HepG2 (cell line): ENCODE results near the gene CBFA2T2. TPM values are rescaled to one million over a fixed set of nuclear protein-coding genes. Genes with fewer than 3 reads are reported as not detected.

Source experiments
- ETV5 ChIP-seq: IDR thresholded peaks from 2 replicates; pipeline ENCODE4 v1.6.1; 2018; ENCODE audit warnings: missing biosample characterization, missing genetic modification reagents, inconsistent platforms, borderline replicate concordance
- GLI4 ChIP-seq: sonication (generic); formaldehyde crosslinking; IDR thresholded peaks from 2 replicates; pipeline ENCODE4 v1.5.1; 2020; ENCODE audit warnings: missing genetic modification reagents, mild to moderate bottlenecking, moderate library complexity, borderline replicate concordance
- KDM4B ChIP-seq: sonication (generic); formaldehyde crosslinking; IDR thresholded peaks from 2 replicates; pipeline ENCODE4 v1.4.0; 2020; ENCODE audit warnings: missing genetic modification reagents
- KLF9 ChIP-seq: IDR thresholded peaks from 2 replicates; pipeline ENCODE4 v1.6.1; 2016; ENCODE audit warnings: low read depth
- RBM22 ChIP-seq: fragments of 200-400 bp; formaldehyde crosslinking; optimal IDR thresholded peaks from 2 replicates; pipeline ENCODE3; 2017; ENCODE audit warnings: mild to moderate bottlenecking, low read length, moderate library complexity
- SALL2 ChIP-seq: sonication (generic); formaldehyde crosslinking; IDR thresholded peaks from 2 replicates; pipeline ENCODE4 v1.8.1; 2023; ENCODE audit warnings: mild to moderate bottlenecking, missing genetic modification reagents, inconsistent platforms
- ZMYM2 ChIP-seq: sonication (generic); formaldehyde crosslinking; IDR thresholded peaks from 2 replicates; pipeline ENCODE4 v1.8.0; 2022; ENCODE audit warnings: mild to moderate bottlenecking, missing genetic modification reagents
- ZNF564 ChIP-seq: sonication (generic); formaldehyde crosslinking; IDR thresholded peaks from 2 replicates; pipeline ENCODE4 v1.8.1; 2023; ENCODE audit warnings: mild to moderate bottlenecking, missing genetic modification reagents
- ZNF605 ChIP-seq: sonication (generic); formaldehyde crosslinking; IDR thresholded peaks from 2 replicates; pipeline ENCODE4 v1.8.0; 2022; ENCODE audit warnings: mild to moderate bottlenecking, missing genetic modification reagents
- polyA plus RNA-seq, 8 experiments: library from polyadenylated mRNA; depleted of rRNA in 3 of 8; stranded (reverse) in 7 of 8; unstranded in 1 of 8; fragments of >200 nt; fragmentation: Illumina TruSeq in 4 of 8; extraction: Trizol in 4 of 8; gene quantifications; 2 replicates each; pipeline versions ENCODE4 v1.2.1 to v1.2.3, GENCODE V29; 2011 to 2016; ENCODE audit warnings: low read depth in 4 of 8, missing spikeins in 1 of 8, mixed read lengths in 1 of 8; ENCODE audit not compliant: insufficient read depth in 1 of 8
- total RNA-seq, 5 experiments: library from RNA; depleted of rRNA; stranded (reverse); fragments of >200 nt; fragmentation: Illumina TruSeq; extraction: Trizol; gene quantifications; 2 replicates each; pipeline ENCODE4 v1.2.3, GENCODE V29; 2016; ENCODE audit warnings: low read depth in 1 of 5
- TF ChIP-seq, protein P1 (sequence below): sonication (generic); formaldehyde crosslinking; IDR thresholded peaks from 2 replicates; pipeline ENCODE4 v1.4.0; 2020; ENCODE audit warnings: mild to moderate bottlenecking, missing genetic modification reagents, borderline replicate concordance
- TF ChIP-seq, protein P2 (sequence below): sonication (generic); formaldehyde crosslinking; IDR thresholded peaks from 2 replicates; pipeline ENCODE4 v1.5.1; 2020; ENCODE audit warnings: mild to moderate bottlenecking, moderate library complexity, missing genetic modification reagents
- TF ChIP-seq, protein P3 (sequence below): IDR thresholded peaks from 2 replicates; pipeline ENCODE4 v1.6.1; 2016; ENCODE audit warnings: low read depth
- TF ChIP-seq, protein P4 (sequence below): sonication (generic); formaldehyde crosslinking; conservative IDR thresholded peaks from 2 replicates; pipeline ENCODE4 v1.4.0; 2020; ENCODE audit warnings: missing genetic modification reagents
- TF ChIP-seq, protein P5 (sequence below): sonication (generic); formaldehyde crosslinking; IDR thresholded peaks from 2 replicates; pipeline ENCODE4 v1.5.0; 2020; ENCODE audit warnings: missing genetic modification reagents, mild to moderate bottlenecking, borderline replicate concordance
- TF ChIP-seq, protein P6 (sequence below): IDR thresholded peaks from 2 replicates; pipeline ENCODE4 v1.6.1; 2012; ENCODE audit warnings: low read length, improper control_type of control experiment

Gene CBFA2T2
- total and polyA plus RNA-seq, 2 of the 13 experiments (the other 11 are each of a cell fraction or from before 2014, with no cell fraction given) = 6.3 to 21.2 TPM

DNA sequence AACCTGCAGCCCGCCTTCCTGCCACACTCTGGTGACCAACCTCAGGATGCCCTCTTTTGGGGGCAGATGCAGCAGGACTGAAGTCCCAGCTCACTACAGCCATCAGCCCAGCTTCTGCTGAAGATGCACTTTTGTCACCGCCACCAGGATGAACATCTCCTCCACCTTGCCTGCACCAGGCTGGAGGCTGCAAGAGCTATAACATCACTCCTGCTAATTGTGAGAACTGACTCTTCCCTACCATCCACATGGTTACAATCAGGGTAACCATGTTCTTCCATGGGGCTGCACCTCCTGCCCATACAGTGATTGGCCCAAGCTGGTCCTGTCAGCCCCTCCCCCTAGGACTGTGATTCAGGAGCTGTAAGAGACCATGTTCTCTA, 174.9 kb downstream of the CBFA2T2 start (continued):
- 0 out of 2 replicates have a peak, but pooled peaks have one; percentile 1 for TF ChIP-seq ETV5 (CRISPR knock-in tag)
- TF ChIP-seq ZNF564 (CRISPR knock-in tag) = no peak
- TF ChIP-seq SALL2 = no peak
- TF ChIP-seq GLI4 = no peak
- TF ChIP-seq, protein P1, sequence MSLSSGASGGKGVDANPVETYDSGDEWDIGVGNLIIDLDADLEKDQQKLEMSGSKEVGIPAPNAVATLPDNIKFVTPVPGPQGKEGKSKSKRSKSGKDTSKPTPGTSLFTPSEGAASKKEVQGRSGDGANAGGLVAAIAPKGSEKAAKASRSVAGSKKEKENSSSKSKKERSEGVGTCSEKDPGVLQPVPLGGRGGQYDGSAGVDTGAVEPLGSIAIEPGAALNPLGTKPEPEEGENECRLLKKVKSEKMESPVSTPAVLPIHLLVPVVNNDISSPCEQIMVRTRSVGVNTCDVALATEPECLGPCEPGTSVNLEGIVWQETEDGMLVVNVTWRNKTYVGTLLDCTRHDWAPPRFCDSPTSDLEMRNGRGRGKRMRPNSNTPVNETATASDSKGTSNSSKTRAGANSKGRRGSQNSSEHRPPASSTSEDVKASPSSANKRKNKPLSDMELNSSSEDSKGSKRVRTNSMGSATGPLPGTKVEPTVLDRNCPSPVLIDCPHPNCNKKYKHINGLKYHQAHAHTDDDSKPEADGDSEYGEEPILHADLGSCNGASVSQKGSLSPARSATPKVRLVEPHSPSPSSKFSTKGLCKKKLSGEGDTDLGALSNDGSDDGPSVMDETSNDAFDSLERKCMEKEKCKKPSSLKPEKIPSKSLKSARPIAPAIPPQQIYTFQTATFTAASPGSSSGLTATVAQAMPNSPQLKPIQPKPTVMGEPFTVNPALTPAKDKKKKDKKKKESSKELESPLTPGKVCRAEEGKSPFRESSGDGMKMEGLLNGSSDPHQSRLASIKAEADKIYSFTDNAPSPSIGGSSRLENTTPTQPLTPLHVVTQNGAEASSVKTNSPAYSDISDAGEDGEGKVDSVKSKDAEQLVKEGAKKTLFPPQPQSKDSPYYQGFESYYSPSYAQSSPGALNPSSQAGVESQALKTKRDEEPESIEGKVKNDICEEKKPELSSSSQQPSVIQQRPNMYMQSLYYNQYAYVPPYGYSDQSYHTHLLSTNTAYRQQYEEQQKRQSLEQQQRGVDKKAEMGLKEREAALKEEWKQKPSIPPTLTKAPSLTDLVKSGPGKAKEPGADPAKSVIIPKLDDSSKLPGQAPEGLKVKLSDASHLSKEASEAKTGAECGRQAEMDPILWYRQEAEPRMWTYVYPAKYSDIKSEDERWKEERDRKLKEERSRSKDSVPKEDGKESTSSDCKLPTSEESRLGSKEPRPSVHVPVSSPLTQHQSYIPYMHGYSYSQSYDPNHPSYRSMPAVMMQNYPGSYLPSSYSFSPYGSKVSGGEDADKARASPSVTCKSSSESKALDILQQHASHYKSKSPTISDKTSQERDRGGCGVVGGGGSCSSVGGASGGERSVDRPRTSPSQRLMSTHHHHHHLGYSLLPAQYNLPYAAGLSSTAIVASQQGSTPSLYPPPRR (CRISPR knock-in tag) = no peak
- no peak for TF ChIP-seq KDM4B
- TF ChIP-seq ZMYM2 (CRISPR knock-in tag) = no peak
- TF ChIP-seq, protein P2, sequence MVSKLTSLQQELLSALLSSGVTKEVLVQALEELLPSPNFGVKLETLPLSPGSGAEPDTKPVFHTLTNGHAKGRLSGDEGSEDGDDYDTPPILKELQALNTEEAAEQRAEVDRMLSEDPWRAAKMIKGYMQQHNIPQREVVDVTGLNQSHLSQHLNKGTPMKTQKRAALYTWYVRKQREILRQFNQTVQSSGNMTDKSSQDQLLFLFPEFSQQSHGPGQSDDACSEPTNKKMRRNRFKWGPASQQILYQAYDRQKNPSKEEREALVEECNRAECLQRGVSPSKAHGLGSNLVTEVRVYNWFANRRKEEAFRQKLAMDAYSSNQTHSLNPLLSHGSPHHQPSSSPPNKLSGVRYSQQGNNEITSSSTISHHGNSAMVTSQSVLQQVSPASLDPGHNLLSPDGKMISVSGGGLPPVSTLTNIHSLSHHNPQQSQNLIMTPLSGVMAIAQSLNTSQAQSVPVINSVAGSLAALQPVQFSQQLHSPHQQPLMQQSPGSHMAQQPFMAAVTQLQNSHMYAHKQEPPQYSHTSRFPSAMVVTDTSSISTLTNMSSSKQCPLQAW (CRISPR knock-in tag) = no peak
- no peak for TF ChIP-seq KLF9
- TF ChIP-seq, protein P3, sequence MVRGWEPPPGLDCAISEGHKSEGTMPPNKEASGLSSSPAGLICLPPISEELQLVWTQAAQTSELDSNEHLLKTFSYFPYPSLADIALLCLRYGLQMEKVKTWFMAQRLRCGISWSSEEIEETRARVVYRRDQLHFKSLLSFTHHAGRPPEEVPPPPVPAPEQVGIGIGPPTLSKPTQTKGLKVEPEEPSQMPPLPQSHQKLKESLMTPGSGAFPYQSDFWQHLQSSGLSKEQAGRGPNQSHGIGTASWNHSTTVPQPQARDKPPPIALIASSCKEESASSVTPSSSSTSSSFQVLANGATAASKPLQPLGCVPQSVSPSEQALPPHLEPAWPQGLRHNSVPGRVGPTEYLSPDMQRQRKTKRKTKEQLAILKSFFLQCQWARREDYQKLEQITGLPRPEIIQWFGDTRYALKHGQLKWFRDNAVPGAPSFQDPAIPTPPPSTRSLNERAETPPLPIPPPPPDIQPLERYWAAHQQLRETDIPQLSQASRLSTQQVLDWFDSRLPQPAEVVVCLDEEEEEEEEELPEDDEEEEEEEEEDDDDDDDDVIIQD = no peak
- TF ChIP-seq, protein P4, sequence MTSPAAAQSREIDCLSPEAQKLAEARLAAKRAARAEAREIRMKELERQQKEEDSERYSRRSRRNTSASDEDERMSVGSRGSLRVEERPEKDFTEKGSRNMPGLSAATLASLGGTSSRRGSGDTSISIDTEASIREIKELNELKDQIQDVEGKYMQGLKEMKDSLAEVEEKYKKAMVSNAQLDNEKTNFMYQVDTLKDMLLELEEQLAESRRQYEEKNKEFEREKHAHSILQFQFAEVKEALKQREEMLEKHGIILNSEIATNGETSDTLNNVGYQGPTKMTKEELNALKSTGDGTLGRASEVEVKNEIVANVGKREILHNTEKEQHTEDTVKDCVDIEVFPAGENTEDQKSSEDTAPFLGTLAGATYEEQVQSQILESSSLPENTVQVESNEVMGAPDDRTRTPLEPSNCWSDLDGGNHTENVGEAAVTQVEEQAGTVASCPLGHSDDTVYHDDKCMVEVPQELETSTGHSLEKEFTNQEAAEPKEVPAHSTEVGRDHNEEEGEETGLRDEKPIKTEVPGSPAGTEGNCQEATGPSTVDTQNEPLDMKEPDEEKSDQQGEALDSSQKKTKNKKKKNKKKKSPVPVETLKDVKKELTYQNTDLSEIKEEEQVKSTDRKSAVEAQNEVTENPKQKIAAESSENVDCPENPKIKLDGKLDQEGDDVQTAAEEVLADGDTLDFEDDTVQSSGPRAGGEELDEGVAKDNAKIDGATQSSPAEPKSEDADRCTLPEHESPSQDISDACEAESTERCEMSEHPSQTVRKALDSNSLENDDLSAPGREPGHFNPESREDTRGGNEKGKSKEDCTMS (CRISPR knock-in tag) = no peak
- TF ChIP-seq, protein P5, sequence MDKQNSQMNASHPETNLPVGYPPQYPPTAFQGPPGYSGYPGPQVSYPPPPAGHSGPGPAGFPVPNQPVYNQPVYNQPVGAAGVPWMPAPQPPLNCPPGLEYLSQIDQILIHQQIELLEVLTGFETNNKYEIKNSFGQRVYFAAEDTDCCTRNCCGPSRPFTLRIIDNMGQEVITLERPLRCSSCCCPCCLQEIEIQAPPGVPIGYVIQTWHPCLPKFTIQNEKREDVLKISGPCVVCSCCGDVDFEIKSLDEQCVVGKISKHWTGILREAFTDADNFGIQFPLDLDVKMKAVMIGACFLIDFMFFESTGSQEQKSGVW (CRISPR knock-in tag) = no peak
- no peak for TF ChIP-seq ZNF605 (CRISPR knock-in tag)
- no peak for TF ChIP-seq RBM22
- TF ChIP-seq, protein P6, sequence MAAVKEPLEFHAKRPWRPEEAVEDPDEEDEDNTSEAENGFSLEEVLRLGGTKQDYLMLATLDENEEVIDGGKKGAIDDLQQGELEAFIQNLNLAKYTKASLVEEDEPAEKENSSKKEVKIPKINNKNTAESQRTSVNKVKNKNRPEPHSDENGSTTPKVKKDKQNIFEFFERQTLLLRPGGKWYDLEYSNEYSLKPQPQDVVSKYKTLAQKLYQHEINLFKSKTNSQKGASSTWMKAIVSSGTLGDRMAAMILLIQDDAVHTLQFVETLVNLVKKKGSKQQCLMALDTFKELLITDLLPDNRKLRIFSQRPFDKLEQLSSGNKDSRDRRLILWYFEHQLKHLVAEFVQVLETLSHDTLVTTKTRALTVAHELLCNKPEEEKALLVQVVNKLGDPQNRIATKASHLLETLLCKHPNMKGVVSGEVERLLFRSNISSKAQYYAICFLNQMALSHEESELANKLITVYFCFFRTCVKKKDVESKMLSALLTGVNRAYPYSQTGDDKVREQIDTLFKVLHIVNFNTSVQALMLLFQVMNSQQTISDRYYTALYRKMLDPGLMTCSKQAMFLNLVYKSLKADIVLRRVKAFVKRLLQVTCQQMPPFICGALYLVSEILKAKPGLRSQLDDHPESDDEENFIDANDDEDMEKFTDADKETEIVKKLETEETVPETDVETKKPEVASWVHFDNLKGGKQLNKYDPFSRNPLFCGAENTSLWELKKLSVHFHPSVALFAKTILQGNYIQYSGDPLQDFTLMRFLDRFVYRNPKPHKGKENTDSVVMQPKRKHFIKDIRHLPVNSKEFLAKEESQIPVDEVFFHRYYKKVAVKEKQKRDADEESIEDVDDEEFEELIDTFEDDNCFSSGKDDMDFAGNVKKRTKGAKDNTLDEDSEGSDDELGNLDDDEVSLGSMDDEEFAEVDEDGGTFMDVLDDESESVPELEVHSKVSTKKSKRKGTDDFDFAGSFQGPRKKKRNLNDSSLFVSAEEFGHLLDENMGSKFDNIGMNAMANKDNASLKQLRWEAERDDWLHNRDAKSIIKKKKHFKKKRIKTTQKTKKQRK = no peak
